HCT116 (cell line): ENCODE results near the gene KCNMB2.

Source experiments
- CEBPB ChIP-seq: IDR thresholded peaks from 2 replicates; pipeline ENCODE4 v1.6.1; 2012; ENCODE audit warnings: low read depth
- CTCF ChIP-seq, 3 experiments: fragments of 200-600 bp in 1 of 3; sonication (generic) in 1 of 3; IDR thresholded peaks in 2 of 3; conservative IDR thresholded peaks in 1 of 3; 2 replicates each; pipeline ENCODE4 v1.5.1; 2012 to 2017; ENCODE audit warnings: low read depth in 2 of 3, low read length in 2 of 3, antibody characterized with exemption in 1 of 3, borderline replicate concordance in 1 of 3, control low read depth in 1 of 3, mild to moderate bottlenecking in 1 of 3, mixed read lengths in 1 of 3, mixed run types in 1 of 3, moderate library complexity in 1 of 3; ENCODE audit not compliant: insufficient read depth in 1 of 3
- RAD21 ChIP-seq: IDR thresholded peaks from 2 replicates; pipeline ENCODE4 v1.6.1; 2012; ENCODE audit warnings: low read depth, mild to moderate bottlenecking

- TF ChIP-seq CTCF (IDR thresholded peaks at IDR 0.05 in 2 of 3, conservative IDR thresholded peaks at IDR 0.05 in 1 of 3; ENCODE audit: borderline replicate concordance in 1 of 3, insufficient read depth in 1 of 3, low read depth in 2 of 3, low read length in 2 of 3): no peak
- no peak for TF ChIP-seq RAD21
- no peak for TF ChIP-seq CEBPB
Measured at GRCh38 chr3:178875157-178875556, 338.9 kb downstream of the KCNMB2 start.
